Spinal cord (tissue), 10 donors: Measurements from ENCODE around the gene SYMPK. TPM values are rescaled to one million over a fixed set of nuclear protein-coding genes. Genes with fewer than 3 reads are reported as not detected.

Source experiments
- DNase-seq, 6 donors: peaks; one replicate each; pipeline versions ENCODE4 v3.0.0 to v3.0.0-alpha.2; 2013 to 2015; ENCODE audit warnings: low spot score in 6 of 6, low read depth in 4 of 6
- H3K27ac ChIP-seq: one replicate; pipeline ENCODE4 v1.5.1; 2013; ENCODE audit warnings: low read depth, low read length, control low read depth
- H3K27me3 ChIP-seq: one replicate; pipeline ENCODE4 v1.6.1; 2013; ENCODE audit warnings: low read length; ENCODE audit not compliant: control insufficient read depth, insufficient read depth
- H3K36me3 ChIP-seq: one replicate; pipeline ENCODE4 v1.6.1; 2013; ENCODE audit warnings: low read length; ENCODE audit not compliant: control insufficient read depth, insufficient read depth
- H3K4me1 ChIP-seq: one replicate; pipeline ENCODE4 v1.6.1; 2013; ENCODE audit warnings: low read length; ENCODE audit not compliant: control insufficient read depth, insufficient read depth
- H3K4me3 ChIP-seq: one replicate; pipeline ENCODE4 v1.5.1; 2013; ENCODE audit warnings: low read depth, low read length, control low read depth
- H3K9me3 ChIP-seq: one replicate; pipeline ENCODE4 v1.6.1; 2013; ENCODE audit warnings: low read length; ENCODE audit not compliant: control insufficient read depth, insufficient read depth
- WGBS: methylation state at CpG from one replicate; pipeline ENCODE4 v1.1.5; 2013; ENCODE audit warnings: missing lambda C conversion rate; ENCODE audit not compliant: insufficient coverage; 5-methylcytosine and 5-hydroxymethylcytosine counted together
- polyA plus RNA-seq, 2 donors: library from polyadenylated mRNA; unstranded; fragments of 120-200 nt; gene quantifications; one replicate each; pipeline ENCODE4 v1.2.1, GENCODE V29; 2013; ENCODE audit not compliant: insufficient read length in 2 of 2
- total RNA-seq, 2 donors: library from RNA; depleted of rRNA in 1 of 2; stranded (reverse); fragments of 120-200 nt in 1 of 2; fragments of >200 nt in 1 of 2; gene quantifications; one replicate each; pipeline versions ENCODE4 v1.2.3 to v1.2.4, GENCODE V29; 2013 to 2014
- donor health status: healthy.

Gene SYMPK
- total and polyA plus RNA-seq, 4 donors, result 23.2 to 63.9 (median 45.5) TPM

DNA sequence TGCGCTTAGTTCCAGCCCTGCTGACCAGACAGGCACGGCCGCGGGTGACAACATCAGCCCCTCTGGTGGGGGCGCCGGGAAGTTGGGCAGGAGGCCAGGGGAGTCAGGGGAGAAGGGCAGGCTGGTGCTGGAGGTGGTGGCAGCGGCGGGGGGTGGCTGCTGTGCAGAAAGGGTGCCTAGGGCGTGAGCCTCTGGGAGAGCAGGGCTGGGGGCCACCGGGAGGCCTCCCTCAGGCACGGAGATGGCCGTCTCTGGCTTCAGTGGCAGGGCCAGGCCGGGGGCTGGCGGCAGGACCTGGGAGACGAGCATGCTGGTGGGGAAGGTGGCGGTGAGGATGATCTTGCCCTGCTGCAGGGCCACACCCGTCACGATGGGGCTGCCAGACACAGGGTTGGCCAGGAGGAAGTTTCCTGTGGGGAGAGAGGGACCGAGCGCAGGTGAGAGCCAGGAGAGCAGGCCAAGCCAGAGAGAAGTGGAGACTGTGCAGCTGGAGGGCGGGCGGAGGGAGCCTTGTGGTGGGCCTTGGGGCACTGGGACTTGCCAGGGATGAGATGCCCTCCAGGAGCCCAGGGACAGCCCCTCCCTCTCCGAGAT, 97.1 kb downstream of the SYMPK start:
- WGBS, result 67% methylated on average over 22 of the region's 23 CpGs
- H3K4me1 ChIP-seq, result peaks cover 66% of the 10 kb centered on the region
- peaks cover 20% of the 10 kb centered on the region for H3K36me3 ChIP-seq
- H3K27me3 ChIP-seq, result peaks cover 32% of the 10 kb centered on the region
- DNase-seq, result no peak
- H3K27ac ChIP-seq, result peak overlapping the region; percentile 98
- no peak overlapping the region for H3K4me3 ChIP-seq
- no peaks in the 10 kb centered on the region for H3K9me3 ChIP-seq

Other genes with a start within 250 kb of the SYMPK start
- gene EML2, start 223.8 kb downstream of the SYMPK start, total RNA-seq, result 10 to 100 TPM; 37.6 to 92.6 TPM
- 100 to 1,000 TPM; 107 to 135 TPM for gene EML2, start 223.8 kb downstream of the SYMPK start, polyA plus RNA-seq
- under 1 TPM; 0.30 to 0.55 TPM for gene GIPR, start 194.9 kb downstream of the SYMPK start, total RNA-seq
- 1 to 10 TPM; 1.4 to 1.9 TPM for gene GIPR, start 194.9 kb downstream of the SYMPK start, polyA plus RNA-seq
- 100 to 1,000 TPM; 170 to 393 TPM for gene SNRPD2, start 171.2 kb downstream of the SYMPK start, total RNA-seq
- 100 to 1,000 TPM; 251 to 270 TPM for gene SNRPD2, start 171.2 kb downstream of the SYMPK start, polyA plus RNA-seq
- gene QPCTL, start 170.5 kb downstream of the SYMPK start, total RNA-seq, result 1 to 10 TPM; 4.3 to 5.2 TPM
- 10 to 100 TPM; 11.6 to 16.8 TPM for gene QPCTL, start 170.5 kb downstream of the SYMPK start, polyA plus RNA-seq
- 10 to 100 TPM in 1 of 2 donors, 1 to 10 TPM in 1; 3.5 to 11.0 TPM for gene FBXO46, start 132.3 kb downstream of the SYMPK start, total RNA-seq
- gene FBXO46, start 132.3 kb downstream of the SYMPK start, polyA plus RNA-seq, result 10 to 100 TPM; 11.4 to 13.6 TPM
- not detected for gene MEIOSIN, start 129.7 kb downstream of the SYMPK start, total RNA-seq
- gene MEIOSIN, start 129.7 kb downstream of the SYMPK start, polyA plus RNA-seq, result not detected
- 10 to 100 TPM in 1 of 2 donors, 1 to 10 TPM in 1; 4.1 to 20.2 TPM for gene SIX5, start 93.9 kb downstream of the SYMPK start, total RNA-seq
- 10 to 100 TPM; 11.2 to 17.5 TPM for gene SIX5, start 93.9 kb downstream of the SYMPK start, polyA plus RNA-seq
- 10 to 100 TPM; 16.5 to 35.4 TPM for gene DMPK, start 80.7 kb downstream of the SYMPK start, total RNA-seq
- gene DMPK, start 80.7 kb downstream of the SYMPK start, polyA plus RNA-seq, result 100 to 1,000 TPM; 113 to 155 TPM
- gene DMWD, start 70.3 kb downstream of the SYMPK start, total RNA-seq, result 10 to 100 TPM; 27.0 to 42.7 TPM
- gene DMWD, start 70.3 kb downstream of the SYMPK start, polyA plus RNA-seq, result 100 to 1,000 TPM in 1 of 2 donors, 10 to 100 TPM in 1; 82.9 to 101 TPM
- under 1 TPM in 1 of 2 donors, not detected in 1; 0.11 TPM for gene RSPH6A, start 47.8 kb downstream of the SYMPK start, total RNA-seq
- under 1 TPM in 1 of 2 donors, not detected in 1; 0.09 TPM for gene RSPH6A, start 47.8 kb downstream of the SYMPK start, polyA plus RNA-seq
- not detected for gene FOXA3, start 1.2 kb upstream of the SYMPK start, total RNA-seq
- not detected for gene FOXA3, start 1.2 kb upstream of the SYMPK start, polyA plus RNA-seq
- 10 to 100 TPM; 18.7 to 28.1 TPM for gene IRF2BP1, start 23.0 kb upstream of the SYMPK start, total RNA-seq
- gene IRF2BP1, start 23.0 kb upstream of the SYMPK start, polyA plus RNA-seq, result 10 to 100 TPM; 32.1 to 34.0 TPM
- 1 to 10 TPM; 1.3 to 2.5 TPM for gene MYPOP, start 39.5 kb upstream of the SYMPK start, total RNA-seq
- gene MYPOP, start 39.5 kb upstream of the SYMPK start, polyA plus RNA-seq, result 10 to 100 TPM; 10.9 to 13.6 TPM
- under 1 TPM in 1 of 2 donors, not detected in 1; 0.11 TPM for gene NANOS2, start 51.6 kb upstream of the SYMPK start, total RNA-seq
- under 1 TPM; 0.15 to 0.21 TPM for gene NANOS2, start 51.6 kb upstream of the SYMPK start, polyA plus RNA-seq
- 1 to 10 TPM; 5.4 to 5.7 TPM for gene NOVA2, start 110.7 kb upstream of the SYMPK start, total RNA-seq
- gene NOVA2, start 110.7 kb upstream of the SYMPK start, polyA plus RNA-seq, result 10 to 100 TPM; 49.3 to 52.4 TPM
- gene CCDC61, start 132.3 kb upstream of the SYMPK start, total RNA-seq, result 10 to 100 TPM in 1 of 2 donors, 1 to 10 TPM in 1; 9.4 to 13.7 TPM
- 10 to 100 TPM; 15.7 to 21.3 TPM for gene CCDC61, start 132.3 kb upstream of the SYMPK start, polyA plus RNA-seq
- gene PGLYRP1, start 159.9 kb upstream of the SYMPK start, total RNA-seq, result 1 to 10 TPM in 1 of 2 donors, not detected in 1; 5.5 TPM
- 1 to 10 TPM in 1 of 2 donors, under 1 TPM in 1; 0.49 to 3.3 TPM for gene PGLYRP1, start 159.9 kb upstream of the SYMPK start, polyA plus RNA-seq
- gene IGFL4, start 177.9 kb upstream of the SYMPK start, total RNA-seq, result 1 to 10 TPM; 1.6 to 3.3 TPM
- 10 to 100 TPM in 1 of 2 donors, 1 to 10 TPM in 1; 8.1 to 12.0 TPM for gene IGFL4, start 177.9 kb upstream of the SYMPK start, polyA plus RNA-seq